Erythroblast (primary cell): ENCODE data around the gene ANAPC1.
"Not testable (repeated sequence)": the region's sequence is repeated elsewhere in the genome, so short reads cannot be mapped to it uniquely, and the experiment has no call there.

Experiments used
- GATA1 ChIP-seq: IDR thresholded peaks from 2 replicates; pipeline ENCODE4 v1.6.1; 2011; ENCODE audit warnings: low read depth, mild to moderate bottlenecking, control low read depth, low read length, moderate library complexity
- POLR2A ChIP-seq: IDR thresholded peaks from 2 replicates; pipeline ENCODE4 v1.6.1; 2011; ENCODE audit warnings: mild to moderate bottlenecking, low read length

DNA sequence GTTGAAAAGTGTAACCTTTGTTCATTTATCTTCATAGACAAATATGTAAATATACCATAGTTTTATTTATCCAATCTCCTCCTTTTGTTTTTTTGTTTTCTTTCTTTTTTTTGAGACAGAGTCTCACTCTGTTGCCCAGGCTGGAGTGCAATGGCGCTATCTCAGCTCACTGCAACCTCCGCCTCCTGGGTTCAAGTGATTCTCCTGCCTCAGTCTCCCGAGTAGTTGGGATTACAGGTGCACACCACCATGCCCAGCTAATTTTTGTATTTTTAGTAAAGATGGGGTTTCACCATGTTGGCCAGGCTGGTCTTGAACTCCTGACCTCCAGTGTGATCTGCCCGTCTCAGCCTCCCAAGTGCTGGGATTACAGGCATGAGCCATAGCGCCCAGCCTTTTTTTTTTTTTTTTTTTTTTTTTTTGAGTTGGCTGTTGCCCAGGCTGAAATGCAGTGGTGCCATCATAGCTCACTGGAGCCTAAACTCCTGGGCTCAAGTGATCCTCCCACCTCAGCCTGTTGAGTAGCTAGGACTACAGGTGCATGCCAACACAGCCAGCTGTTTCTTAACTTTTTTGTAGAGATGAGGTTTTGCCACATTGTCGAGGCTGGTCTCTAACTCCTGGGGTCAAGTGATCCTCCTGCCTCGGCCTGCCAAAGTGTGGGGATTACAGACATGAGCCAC is 27.4 kb upstream of the ANAPC1 start:
- TF ChIP-seq POLR2A, GATA1: not testable (repeated sequence)
